ENCODE measurements around the gene ASB2.

DNA sequence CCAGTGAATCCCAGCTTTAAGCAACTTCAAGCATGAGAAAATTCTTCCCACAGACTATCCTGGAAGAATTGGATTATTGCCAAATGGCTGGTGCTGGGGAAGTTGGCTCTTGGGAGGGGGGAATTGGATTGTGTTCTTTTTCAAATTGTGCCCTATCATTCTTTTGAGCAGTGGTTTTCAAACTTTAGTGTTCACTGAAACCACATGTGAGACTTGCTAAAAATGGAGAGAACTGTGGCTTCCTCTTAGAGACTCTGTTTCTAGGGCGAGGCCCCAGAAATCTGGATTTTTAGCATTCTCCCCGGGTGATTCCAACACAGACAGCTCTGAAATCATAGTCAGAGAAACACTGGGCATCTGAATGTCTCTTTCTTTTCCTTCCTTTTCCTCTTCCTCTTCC, 35.4 kb upstream of the ASB2 start:
- TF ChIP-seq EZH2 (IDR thresholded peaks at IDR 0.05; ENCODE audit: low read length, missing control alignments): no peak
- TF ChIP-seq, protein P1, sequence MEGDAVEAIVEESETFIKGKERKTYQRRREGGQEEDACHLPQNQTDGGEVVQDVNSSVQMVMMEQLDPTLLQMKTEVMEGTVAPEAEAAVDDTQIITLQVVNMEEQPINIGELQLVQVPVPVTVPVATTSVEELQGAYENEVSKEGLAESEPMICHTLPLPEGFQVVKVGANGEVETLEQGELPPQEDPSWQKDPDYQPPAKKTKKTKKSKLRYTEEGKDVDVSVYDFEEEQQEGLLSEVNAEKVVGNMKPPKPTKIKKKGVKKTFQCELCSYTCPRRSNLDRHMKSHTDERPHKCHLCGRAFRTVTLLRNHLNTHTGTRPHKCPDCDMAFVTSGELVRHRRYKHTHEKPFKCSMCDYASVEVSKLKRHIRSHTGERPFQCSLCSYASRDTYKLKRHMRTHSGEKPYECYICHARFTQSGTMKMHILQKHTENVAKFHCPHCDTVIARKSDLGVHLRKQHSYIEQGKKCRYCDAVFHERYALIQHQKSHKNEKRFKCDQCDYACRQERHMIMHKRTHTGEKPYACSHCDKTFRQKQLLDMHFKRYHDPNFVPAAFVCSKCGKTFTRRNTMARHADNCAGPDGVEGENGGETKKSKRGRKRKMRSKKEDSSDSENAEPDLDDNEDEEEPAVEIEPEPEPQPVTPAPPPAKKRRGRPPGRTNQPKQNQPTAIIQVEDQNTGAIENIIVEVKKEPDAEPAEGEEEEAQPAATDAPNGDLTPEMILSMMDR (conservative IDR thresholded peaks at IDR 0.05 in 1 of 2, IDR thresholded peaks at IDR 0.05 in 1 of 2; ENCODE audit: low read depth in 1 of 2, low read length in 2 of 2): no peak
